Measurements from ENCODE around the gene DNER. TPM values are rescaled to one million over a fixed set of nuclear protein-coding genes. Genes with fewer than 3 reads are reported as not detected.

The DNER gene
- total and polyA plus RNA-seq, 2 of the 13 experiments (the other 11 are each of a cell fraction or from before 2014, with no cell fraction given): not detected

DNA sequence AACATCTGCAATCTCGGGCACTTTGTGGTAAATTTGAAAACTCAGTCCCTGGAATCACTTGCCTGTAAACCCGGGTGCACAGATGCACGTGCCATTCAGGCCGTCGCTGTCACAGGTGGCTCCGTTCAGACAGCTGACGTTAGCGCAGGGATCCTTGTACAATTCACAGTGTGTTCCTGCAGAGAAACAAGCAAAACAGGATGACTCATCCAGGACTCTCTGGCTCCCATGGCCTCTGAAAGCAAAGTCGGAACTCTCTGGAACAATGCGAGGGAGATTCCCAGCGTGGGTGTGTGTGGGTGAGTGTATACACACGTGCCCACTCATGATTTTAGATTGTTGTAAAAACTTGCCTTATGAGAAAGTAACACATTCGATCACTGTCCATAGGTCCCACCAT is 307.2 kb downstream of the DNER start (continued):
- TF ChIP-seq, protein P1, sequence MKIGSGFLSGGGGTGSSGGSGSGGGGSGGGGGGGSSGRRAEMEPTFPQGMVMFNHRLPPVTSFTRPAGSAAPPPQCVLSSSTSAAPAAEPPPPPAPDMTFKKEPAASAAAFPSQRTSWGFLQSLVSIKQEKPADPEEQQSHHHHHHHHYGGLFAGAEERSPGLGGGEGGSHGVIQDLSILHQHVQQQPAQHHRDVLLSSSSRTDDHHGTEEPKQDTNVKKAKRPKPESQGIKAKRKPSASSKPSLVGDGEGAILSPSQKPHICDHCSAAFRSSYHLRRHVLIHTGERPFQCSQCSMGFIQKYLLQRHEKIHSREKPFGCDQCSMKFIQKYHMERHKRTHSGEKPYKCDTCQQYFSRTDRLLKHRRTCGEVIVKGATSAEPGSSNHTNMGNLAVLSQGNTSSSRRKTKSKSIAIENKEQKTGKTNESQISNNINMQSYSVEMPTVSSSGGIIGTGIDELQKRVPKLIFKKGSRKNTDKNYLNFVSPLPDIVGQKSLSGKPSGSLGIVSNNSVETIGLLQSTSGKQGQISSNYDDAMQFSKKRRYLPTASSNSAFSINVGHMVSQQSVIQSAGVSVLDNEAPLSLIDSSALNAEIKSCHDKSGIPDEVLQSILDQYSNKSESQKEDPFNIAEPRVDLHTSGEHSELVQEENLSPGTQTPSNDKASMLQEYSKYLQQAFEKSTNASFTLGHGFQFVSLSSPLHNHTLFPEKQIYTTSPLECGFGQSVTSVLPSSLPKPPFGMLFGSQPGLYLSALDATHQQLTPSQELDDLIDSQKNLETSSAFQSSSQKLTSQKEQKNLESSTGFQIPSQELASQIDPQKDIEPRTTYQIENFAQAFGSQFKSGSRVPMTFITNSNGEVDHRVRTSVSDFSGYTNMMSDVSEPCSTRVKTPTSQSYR (CRISPR knock-in tag; IDR thresholded peaks at IDR 0.05; ENCODE audit: borderline replicate concordance): no peak
- no peak for TF ChIP-seq ZNF230 (CRISPR knock-in tag; IDR thresholded peaks at IDR 0.05)
- peak; percentile 22; the same call in 1 of the 2 replicates for TF ChIP-seq SALL1 (CRISPR knock-in tag; IDR thresholded peaks at IDR 0.05)
- TF ChIP-seq SAFB2 (CRISPR knock-in tag; IDR thresholded peaks at IDR 0.05; ENCODE audit: borderline replicate concordance, low read depth): no peak
- no peak for TF ChIP-seq FOXP1 (IDR thresholded peaks at IDR 0.05)
- peak; percentile 65 for TF ChIP-seq FOXP1 (CRISPR knock-in tag; IDR thresholded peaks at IDR 0.05)
- 0 out of 2 replicates have a peak, but pooled peaks have one; percentile 16 for TF ChIP-seq KDM2A (CRISPR knock-in tag; IDR thresholded peaks at IDR 0.05; ENCODE audit: borderline replicate concordance, low read depth)
- TF ChIP-seq, protein P2, sequence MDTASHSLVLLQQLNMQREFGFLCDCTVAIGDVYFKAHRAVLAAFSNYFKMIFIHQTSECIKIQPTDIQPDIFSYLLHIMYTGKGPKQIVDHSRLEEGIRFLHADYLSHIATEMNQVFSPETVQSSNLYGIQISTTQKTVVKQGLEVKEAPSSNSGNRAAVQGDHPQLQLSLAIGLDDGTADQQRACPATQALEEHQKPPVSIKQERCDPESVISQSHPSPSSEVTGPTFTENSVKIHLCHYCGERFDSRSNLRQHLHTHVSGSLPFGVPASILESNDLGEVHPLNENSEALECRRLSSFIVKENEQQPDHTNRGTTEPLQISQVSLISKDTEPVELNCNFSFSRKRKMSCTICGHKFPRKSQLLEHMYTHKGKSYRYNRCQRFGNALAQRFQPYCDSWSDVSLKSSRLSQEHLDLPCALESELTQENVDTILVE (CRISPR knock-in tag; IDR thresholded peaks at IDR 0.05): no peak
- peak; percentile 97 for TF ChIP-seq FOSL2 (CRISPR knock-in tag; IDR thresholded peaks at IDR 0.05)
- no peak for TF ChIP-seq TP53 (CRISPR knock-in tag; conservative IDR thresholded peaks at IDR 0.05)
- no peak for TF ChIP-seq SOX6 (IDR thresholded peaks at IDR 0.05)
- peak; percentile 58 for TF ChIP-seq SOX6 (CRISPR knock-in tag; IDR thresholded peaks at IDR 0.05)
- TF ChIP-seq, protein P3, sequence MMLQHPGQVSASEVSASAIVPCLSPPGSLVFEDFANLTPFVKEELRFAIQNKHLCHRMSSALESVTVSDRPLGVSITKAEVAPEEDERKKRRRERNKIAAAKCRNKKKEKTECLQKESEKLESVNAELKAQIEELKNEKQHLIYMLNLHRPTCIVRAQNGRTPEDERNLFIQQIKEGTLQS (CRISPR knock-in tag; IDR thresholded peaks at IDR 0.05): peak; percentile 70
- no peak for TF ChIP-seq RAD21 (CRISPR knock-in tag; IDR thresholded peaks at IDR 0.05)
- TF ChIP-seq AKAP8 (CRISPR knock-in tag; IDR thresholded peaks at IDR 0.05): no peak
- no peak for TF ChIP-seq JUN (CRISPR knock-in tag; IDR thresholded peaks at IDR 0.05)
- TF ChIP-seq GATA4 (IDR thresholded peaks at IDR 0.05; ENCODE audit: borderline replicate concordance, low read depth): no peak
- TF ChIP-seq CCAR2 (optimal IDR thresholded peaks at IDR 0.05; ENCODE audit: low read depth, low read length): no peak
- no peak for TF ChIP-seq TOPORS (CRISPR knock-in tag; IDR thresholded peaks at IDR 0.05)
- TF ChIP-seq, protein P4, sequence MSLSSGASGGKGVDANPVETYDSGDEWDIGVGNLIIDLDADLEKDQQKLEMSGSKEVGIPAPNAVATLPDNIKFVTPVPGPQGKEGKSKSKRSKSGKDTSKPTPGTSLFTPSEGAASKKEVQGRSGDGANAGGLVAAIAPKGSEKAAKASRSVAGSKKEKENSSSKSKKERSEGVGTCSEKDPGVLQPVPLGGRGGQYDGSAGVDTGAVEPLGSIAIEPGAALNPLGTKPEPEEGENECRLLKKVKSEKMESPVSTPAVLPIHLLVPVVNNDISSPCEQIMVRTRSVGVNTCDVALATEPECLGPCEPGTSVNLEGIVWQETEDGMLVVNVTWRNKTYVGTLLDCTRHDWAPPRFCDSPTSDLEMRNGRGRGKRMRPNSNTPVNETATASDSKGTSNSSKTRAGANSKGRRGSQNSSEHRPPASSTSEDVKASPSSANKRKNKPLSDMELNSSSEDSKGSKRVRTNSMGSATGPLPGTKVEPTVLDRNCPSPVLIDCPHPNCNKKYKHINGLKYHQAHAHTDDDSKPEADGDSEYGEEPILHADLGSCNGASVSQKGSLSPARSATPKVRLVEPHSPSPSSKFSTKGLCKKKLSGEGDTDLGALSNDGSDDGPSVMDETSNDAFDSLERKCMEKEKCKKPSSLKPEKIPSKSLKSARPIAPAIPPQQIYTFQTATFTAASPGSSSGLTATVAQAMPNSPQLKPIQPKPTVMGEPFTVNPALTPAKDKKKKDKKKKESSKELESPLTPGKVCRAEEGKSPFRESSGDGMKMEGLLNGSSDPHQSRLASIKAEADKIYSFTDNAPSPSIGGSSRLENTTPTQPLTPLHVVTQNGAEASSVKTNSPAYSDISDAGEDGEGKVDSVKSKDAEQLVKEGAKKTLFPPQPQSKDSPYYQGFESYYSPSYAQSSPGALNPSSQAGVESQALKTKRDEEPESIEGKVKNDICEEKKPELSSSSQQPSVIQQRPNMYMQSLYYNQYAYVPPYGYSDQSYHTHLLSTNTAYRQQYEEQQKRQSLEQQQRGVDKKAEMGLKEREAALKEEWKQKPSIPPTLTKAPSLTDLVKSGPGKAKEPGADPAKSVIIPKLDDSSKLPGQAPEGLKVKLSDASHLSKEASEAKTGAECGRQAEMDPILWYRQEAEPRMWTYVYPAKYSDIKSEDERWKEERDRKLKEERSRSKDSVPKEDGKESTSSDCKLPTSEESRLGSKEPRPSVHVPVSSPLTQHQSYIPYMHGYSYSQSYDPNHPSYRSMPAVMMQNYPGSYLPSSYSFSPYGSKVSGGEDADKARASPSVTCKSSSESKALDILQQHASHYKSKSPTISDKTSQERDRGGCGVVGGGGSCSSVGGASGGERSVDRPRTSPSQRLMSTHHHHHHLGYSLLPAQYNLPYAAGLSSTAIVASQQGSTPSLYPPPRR (CRISPR knock-in tag; IDR thresholded peaks at IDR 0.05; ENCODE audit: borderline replicate concordance): no peak
- TF ChIP-seq GABPA (IDR thresholded peaks at IDR 0.05; ENCODE audit: low read depth, low read length): no peak
- TF ChIP-seq GABPA (CRISPR knock-in tag; IDR thresholded peaks at IDR 0.05; ENCODE audit: low read depth): no peak
- 0 out of 2 replicates have a peak, but pooled peaks have one; percentile 33 for TF ChIP-seq FOSL1 (CRISPR knock-in tag; IDR thresholded peaks at IDR 0.05; ENCODE audit: borderline replicate concordance)
- TF ChIP-seq ZFP1 (CRISPR knock-in tag; IDR thresholded peaks at IDR 0.05): no peak
- TF ChIP-seq, protein P5, sequence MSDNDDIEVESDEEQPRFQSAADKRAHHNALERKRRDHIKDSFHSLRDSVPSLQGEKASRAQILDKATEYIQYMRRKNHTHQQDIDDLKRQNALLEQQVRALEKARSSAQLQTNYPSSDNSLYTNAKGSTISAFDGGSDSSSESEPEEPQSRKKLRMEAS (IDR thresholded peaks at IDR 0.05): peak; percentile 29; the same call in 1 of the 2 replicates

Data from HepG2 (cell line).